Lower leg skin (tissue), 4 donors: ENCODE results near the gene UPP2. TPM values are rescaled to one million over a fixed set of nuclear protein-coding genes. Genes with fewer than 3 reads are reported as not detected.

Experiments
- DNase-seq, 2 donors: peaks; one replicate each; pipeline ENCODE4 v3.0.0-alpha.2; 2019; ENCODE audit warnings: low spot score in 2 of 2
- H3K4me3 ChIP-seq: fragments of 200-600 bp; sonication (generic); 2 replicates; pipeline ENCODE4 v1.5.1; 2017; ENCODE audit warnings: mild to moderate bottlenecking, low read depth; ENCODE audit not compliant: poor library complexity, severe bottlenecking
- CTCF ChIP-seq, 3 donors: fragments of 450-650 bp; IDR thresholded peaks; one replicate each; pipeline ENCODE4 v1.5.1; 2016; ENCODE audit warnings: antibody characterized with exemption in 3 of 3, mild to moderate bottlenecking in 3 of 3, moderate library complexity in 2 of 3
- POLR2A ChIP-seq, 2 donors: fragments of 450-650 bp; IDR thresholded peaks; one replicate each; pipeline ENCODE4 v1.6.1; 2016 to 2017; ENCODE audit warnings: antibody characterized with exemption in 2 of 2, mild to moderate bottlenecking in 1 of 2, moderate library complexity in 1 of 2
- WGBS, 2 donors: methylation state at CpG; one replicate each; pipeline ENCODE4 v1.1.5; 2018; 5-methylcytosine and 5-hydroxymethylcytosine counted together
- intact Hi-C: fragments of 100-400 bp; cut with DNase I; formaldehyde crosslinking; loops from one replicate; pipeline ENCODE4 v1.15.0; 2023; ENCODE audit warnings: low total_unique reads
- total RNA-seq, 4 donors: library from RNA; depleted of rRNA; stranded (reverse); fragments of >200 nt; gene quantifications; one replicate each; pipeline ENCODE4 v1.1.0, GENCODE V29; 2016

The UPP2 gene
- total RNA-seq, 4 donors from 2014 or later: not detected

GRCh38 chr2:158143703-158144360 lies 42.2 kb downstream of the UPP2 start:
- intact Hi-C loops: no loop called here
- 48 to 60% methylated on average over 3 of the region's 3 CpGs for WGBS, 2 donors
- DNase-seq: no peak
- TF ChIP-seq POLR2A (IDR thresholded peaks at IDR 0.05) (no peak), CTCF (IDR thresholded peaks at IDR 0.05) (no peak)
- no peak overlapping the region for H3K4me3 ChIP-seq

DNA sequence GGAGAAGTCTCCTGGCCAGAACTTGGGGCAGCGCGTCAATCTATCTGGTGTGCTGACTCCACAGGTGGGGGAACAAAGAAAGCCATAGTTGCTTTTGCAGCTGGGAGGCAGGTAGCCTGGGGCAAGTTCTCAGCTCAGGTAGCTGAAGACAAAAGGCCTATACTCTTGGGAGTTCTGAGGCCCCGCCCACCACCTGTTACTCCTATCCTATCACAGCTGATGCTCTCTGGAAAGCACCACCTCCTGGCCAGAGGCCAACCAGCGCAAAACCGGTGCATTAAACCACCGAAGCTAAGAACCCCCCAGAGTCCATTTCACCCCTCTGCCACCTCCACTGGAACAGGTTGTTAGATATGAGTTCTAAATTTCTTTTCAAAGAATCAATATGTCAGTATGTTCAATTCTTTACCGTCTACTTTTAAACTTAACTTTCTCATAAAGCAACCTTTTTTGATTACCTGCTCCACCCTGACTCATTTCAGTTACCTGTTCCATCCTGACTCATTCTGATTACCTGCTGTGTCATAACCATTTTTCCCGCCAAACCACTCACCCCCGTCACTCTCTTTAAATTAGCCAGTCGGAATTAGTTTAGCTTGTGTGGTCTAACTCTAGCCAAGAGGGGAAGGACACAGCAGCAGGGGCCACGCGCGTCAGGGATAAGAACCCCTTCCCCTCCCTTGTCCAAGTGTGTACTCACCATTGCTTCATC lies 43.4 kb downstream of the UPP2 start:
- no peak overlapping the region for H3K4me3 ChIP-seq
- WGBS, 2 donors: 87 to 88% methylated on average over 13 of the region's 13 CpGs
- DNase-seq: no peak
- TF ChIP-seq POLR2A (IDR thresholded peaks at IDR 0.05): no peak
- TF ChIP-seq CTCF (IDR thresholded peaks at IDR 0.05): no peak
- intact Hi-C loops: no loop called here

- H3K4me3 ChIP-seq: no peak overlapping the region
- no peak for DNase-seq
- intact Hi-C loops: no loop called here
- no peak for TF ChIP-seq CTCF (IDR thresholded peaks at IDR 0.05)
- no peak for TF ChIP-seq POLR2A (IDR thresholded peaks at IDR 0.05)
- 75% methylated on average over 3 of the region's 3 CpGs for WGBS, 2 donors
Measured at GRCh38 chr2:158153270-158154015, 51.8 kb downstream of the UPP2 start.

DNA sequence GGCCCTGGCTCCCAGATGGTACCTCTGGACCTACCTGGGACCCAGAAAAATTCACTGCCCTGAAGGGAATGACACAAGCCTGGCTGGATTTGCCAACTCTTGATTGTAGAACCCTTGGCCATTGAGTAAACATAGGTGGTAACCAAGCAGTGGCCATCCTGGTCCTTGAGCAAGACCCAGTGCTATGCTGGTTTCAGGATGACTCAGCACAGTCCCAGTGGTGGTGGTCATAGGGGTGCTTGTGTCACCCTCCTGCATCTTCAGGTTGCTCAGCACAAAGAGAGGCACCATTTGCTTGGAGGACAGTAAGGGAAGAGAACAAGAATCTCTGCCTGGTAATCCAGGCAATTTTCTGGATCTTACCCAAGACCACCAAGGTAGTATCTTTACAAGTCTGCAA lies 52.9 kb downstream of the UPP2 start:
- no peak for DNase-seq
- intact Hi-C loops: no loop called here

DNA sequence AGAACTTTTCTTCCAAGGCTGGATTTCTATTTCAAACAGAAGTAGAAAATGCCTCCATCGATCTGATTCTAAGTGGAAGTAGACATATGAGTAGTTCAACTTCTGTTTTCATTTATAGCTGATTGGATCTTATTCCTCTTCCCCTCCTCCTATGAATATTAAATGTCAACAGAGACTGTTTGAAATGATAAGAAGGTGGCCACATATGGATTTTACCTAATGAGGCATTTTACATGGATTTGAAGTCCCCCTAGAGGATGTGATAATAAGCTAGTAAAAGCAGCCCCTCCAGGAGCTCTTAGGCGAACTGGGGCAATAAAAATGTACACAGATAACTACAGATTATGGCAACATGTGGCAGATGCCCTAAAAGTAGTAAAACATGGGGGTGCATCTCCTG lies 71.0 kb downstream of the UPP2 start:
- DNase-seq: no peak
- intact Hi-C loops: no loop called here
- WGBS, 2 donors: 31 to 45% methylated on average over 2 of the region's 2 CpGs
- TF ChIP-seq CTCF (IDR thresholded peaks at IDR 0.05): no peak
- TF ChIP-seq POLR2A (IDR thresholded peaks at IDR 0.05): no peak
- H3K4me3 ChIP-seq: no peak overlapping the region

More for the DNA sequence above, 52.9 kb downstream of the UPP2 start:
- no peak overlapping the region for H3K4me3 ChIP-seq
- TF ChIP-seq CTCF (IDR thresholded peaks at IDR 0.05) (no peak), POLR2A (IDR thresholded peaks at IDR 0.05) (no peak)
